ENCODE results near the gene SLC9A1.

Gene SLC9A1

DNA sequence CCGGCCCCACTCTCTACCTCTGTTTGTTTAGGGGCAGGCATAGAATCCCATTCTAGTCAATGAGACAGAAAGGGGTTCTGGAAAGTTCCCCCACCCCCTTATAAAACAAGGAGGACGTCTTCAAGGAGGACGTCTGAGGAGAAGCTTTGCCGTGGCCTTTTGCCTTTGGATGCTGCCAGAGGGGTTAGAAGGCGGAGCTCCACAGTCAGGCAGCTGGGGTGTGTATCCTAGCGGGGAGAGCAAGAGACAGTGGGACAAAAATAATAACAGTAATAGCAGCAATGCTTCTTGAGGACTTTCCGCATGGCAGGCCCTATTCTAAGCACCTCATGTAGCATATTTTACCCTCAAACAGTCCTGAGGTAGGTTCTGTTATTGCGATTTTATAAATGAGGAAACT is 94.0 kb downstream of the SLC9A1 start:
- Histone ChIP-seq H3K9ac (ENCODE audit: low read length) (no peak overlapping the region), H3K9me3 (ENCODE audit: low read length) (no peaks in the 10 kb centered on the region), H3K36me3 (ENCODE audit: insufficient read depth, low read length) (no peaks in the 10 kb centered on the region), H3K4me3 (ENCODE audit: low read depth in 1 of 2, low read length in 2 of 2) (no peak overlapping the region), H3K4me1 (ENCODE audit: insufficient read depth, low read length) (no peaks in the 10 kb centered on the region), H3K27me3 (ENCODE audit: control insufficient read depth in 1 of 2, insufficient read depth in 2 of 2, low read length in 2 of 2) (no peaks in the 10 kb centered on the region), H3K27ac (ENCODE audit: low read depth, low read length) (no peak overlapping the region)

DNA sequence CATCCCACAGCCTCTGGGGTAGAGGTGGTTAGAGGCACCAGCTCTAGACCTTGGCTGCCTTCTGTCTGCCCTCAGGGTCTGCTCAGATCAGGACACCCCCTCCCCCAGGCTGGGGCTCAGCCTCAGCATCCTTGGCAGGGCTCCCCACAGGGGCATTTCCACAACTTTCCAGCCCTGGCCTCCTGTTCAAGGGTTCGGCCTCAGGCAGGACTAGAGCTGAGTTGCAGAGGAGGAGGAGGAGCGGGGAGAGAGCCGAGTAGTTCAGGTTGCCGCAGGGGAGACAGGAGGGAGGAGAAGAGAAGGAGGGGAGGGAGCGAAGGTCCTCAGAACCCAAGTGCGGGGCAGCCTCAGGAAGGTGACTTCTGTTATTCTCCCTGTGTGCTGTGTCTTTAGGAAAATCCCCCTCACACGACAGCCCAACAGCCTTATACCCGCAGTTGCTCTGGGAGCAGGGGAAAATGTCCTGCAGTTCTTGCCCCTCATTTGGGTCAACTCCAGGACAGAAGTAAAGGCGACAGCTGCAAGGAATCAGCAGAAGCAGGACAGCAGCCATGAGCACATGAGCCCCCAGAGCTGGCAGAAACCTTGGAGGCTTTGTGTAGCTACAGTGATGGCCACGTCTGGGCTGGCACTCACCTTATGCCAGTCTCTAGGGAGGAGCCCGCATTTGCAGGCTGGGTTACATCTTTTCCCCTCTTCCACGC is 95.8 kb downstream of the SLC9A1 start:
- Histone ChIP-seq H3K36me3 (ENCODE audit: insufficient read depth, low read length) (no peaks in the 10 kb centered on the region), H3K9ac (ENCODE audit: low read length) (no peak overlapping the region), H3K27me3 (ENCODE audit: control insufficient read depth in 1 of 2, insufficient read depth in 2 of 2, low read length in 2 of 2) (no peaks in the 10 kb centered on the region), H3K27ac (ENCODE audit: low read depth, low read length) (no peak overlapping the region), H3K9me3 (ENCODE audit: low read length) (no peaks in the 10 kb centered on the region), H3K4me1 (ENCODE audit: insufficient read depth, low read length) (no peaks in the 10 kb centered on the region), H3K4me3 (ENCODE audit: low read depth in 1 of 2, low read length in 2 of 2) (no peak overlapping the region)

DNA sequence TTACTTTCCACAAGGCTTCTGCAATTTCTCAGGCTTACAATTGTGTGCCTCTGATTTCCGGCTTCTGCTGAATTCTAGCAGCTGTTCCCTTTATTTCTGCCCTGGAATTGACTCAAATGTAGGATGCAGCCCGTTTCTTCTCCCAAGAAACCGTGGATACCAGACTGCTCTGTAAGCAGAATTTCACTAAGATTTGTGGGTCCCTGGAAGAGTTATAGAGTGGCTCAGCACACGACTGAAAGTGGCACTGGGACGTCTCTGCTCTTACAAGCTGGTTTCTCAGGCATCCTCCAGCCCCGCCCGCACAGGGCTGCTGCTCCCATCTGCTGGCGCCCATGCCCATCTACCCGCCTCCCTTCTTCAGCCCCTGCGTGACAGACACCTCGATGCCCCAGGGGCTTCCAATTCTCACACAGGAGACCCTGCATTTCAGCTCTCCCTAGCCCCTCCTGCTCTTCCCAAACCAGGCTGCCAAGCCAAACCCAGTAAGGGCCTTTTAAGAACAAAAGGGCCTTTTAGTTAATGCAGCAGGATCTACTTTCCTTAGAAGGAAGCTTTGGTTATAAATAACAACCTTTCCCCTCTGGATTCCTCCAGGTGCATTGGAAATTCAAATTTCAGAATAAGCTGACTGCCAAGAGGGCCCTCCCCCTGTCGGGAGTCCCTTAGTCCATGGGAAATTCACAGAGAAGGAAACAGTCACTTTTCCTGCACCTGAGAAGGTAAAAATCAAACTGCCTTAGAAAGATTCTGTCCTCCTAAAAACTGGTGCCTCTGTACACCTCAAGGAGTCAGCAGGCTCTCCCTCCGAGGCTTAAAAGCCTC is 96.9 kb downstream of the SLC9A1 start:
- H3K9ac ChIP-seq (ENCODE audit: low read length), result no peak overlapping the region
- H3K4me3 ChIP-seq (ENCODE audit: low read depth in 1 of 2, low read length in 2 of 2), result no peak overlapping the region
- no peaks in the 10 kb centered on the region for H3K4me1 ChIP-seq (ENCODE audit: insufficient read depth, low read length)
- no peaks in the 10 kb centered on the region for H3K9me3 ChIP-seq (ENCODE audit: low read length)
- H3K36me3 ChIP-seq (ENCODE audit: insufficient read depth, low read length), result no peaks in the 10 kb centered on the region
- no peaks in the 10 kb centered on the region for H3K27me3 ChIP-seq (ENCODE audit: control insufficient read depth in 1 of 2, insufficient read depth in 2 of 2, low read length in 2 of 2)
- no peak overlapping the region for H3K27ac ChIP-seq (ENCODE audit: low read depth, low read length)

DNA sequence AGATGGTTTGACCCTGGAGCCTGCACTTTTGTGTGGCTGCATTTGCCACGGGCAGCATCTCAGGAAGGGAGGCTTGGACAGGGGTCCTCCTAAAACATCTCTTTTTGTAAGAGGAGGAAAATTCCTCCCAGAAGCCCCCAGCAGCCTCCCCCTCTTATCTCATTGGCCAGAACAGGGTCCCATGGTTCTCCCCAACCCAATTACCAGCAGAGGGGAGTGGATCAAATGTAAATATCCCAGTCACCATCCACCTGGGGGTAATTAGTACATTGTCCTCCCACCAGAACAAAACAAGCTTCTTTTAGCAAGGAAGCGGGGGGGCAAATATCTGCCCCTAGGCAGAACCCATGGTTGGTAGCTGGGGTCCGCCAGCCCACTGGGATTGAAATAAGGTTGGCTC is 97.5 kb downstream of the SLC9A1 start:
- Histone ChIP-seq H3K4me1 (ENCODE audit: insufficient read depth, low read length) (no peaks in the 10 kb centered on the region), H3K27me3 (ENCODE audit: control insufficient read depth in 1 of 2, insufficient read depth in 2 of 2, low read length in 2 of 2) (no peaks in the 10 kb centered on the region), H3K36me3 (ENCODE audit: insufficient read depth, low read length) (no peaks in the 10 kb centered on the region), H3K9ac (ENCODE audit: low read length) (no peak overlapping the region), H3K9me3 (ENCODE audit: low read length) (no peaks in the 10 kb centered on the region), H3K27ac (ENCODE audit: low read depth, low read length) (no peak overlapping the region), H3K4me3 (ENCODE audit: low read depth in 1 of 2, low read length in 2 of 2) (no peak overlapping the region)

DNA sequence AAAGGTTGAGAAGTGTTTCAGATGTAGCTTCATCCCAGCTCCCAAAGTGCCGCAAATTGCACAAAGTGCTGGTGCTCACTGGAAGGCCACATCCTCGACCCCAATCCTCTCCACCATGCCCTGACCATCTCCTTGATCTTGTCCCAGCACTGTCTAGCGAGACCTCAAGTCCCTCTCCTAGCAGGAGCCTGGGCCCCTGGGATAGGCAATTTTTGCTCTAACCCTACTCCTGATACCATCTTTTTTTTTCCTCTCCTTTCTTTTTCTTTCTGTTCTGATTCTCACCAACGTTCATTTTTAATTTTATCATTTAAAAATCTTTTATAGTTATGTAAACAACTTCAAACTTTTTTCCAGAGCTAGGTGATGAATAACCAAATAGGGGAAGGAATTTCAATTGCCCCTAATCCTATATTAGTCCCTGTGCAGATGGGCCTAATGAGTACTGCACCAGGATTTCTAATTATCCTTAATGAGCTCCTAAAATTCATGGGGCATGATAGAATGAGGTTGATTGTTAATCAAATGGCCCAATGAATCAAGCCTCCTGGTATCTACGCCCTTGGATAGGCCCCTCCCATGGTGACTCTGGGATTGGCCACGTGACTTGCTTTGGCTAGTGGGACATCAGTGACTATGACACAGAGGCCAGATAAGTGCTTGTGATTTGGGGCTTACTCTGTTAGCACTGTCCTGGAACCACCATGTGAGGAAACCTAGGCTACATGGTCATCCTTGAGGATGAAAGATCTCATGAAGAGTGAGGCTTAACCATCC is 100.8 kb downstream of the SLC9A1 start:
- no peaks in the 10 kb centered on the region for H3K36me3 ChIP-seq (ENCODE audit: insufficient read depth, low read length)
- no peaks in the 10 kb centered on the region for H3K4me1 ChIP-seq (ENCODE audit: insufficient read depth, low read length)
- H3K4me3 ChIP-seq (ENCODE audit: low read depth in 1 of 2, low read length in 2 of 2), result no peak overlapping the region
- no peaks in the 10 kb centered on the region for H3K9me3 ChIP-seq (ENCODE audit: low read length)
- no peak overlapping the region for H3K27ac ChIP-seq (ENCODE audit: low read depth, low read length)
- no peaks in the 10 kb centered on the region for H3K27me3 ChIP-seq (ENCODE audit: control insufficient read depth in 1 of 2, insufficient read depth in 2 of 2, low read length in 2 of 2)
- H3K9ac ChIP-seq (ENCODE audit: low read length), result no peak overlapping the region

DNA sequence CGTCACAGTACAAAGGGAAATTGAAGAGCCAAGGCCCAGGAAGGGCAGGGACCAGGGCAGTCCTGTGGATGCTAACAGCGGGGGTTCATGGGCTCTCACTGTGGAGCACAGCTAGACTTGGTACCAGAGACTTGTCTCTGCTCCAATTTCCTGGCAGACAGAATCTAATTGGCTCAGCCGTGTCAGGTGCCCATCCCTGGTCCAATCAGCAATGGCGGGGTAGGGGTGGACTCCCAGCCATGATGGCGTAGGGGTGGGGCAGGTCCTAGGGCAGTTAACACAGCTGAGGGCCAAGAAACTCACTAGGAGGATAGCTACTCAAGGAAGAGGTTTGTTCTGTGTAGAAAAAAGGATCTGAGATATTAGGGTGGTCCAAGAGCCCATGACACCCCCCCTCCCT is 102.4 kb downstream of the SLC9A1 start:
- H3K9me3 ChIP-seq (ENCODE audit: low read length), result no peaks in the 10 kb centered on the region
- H3K36me3 ChIP-seq (ENCODE audit: insufficient read depth, low read length), result no peaks in the 10 kb centered on the region
- no peaks in the 10 kb centered on the region for H3K27me3 ChIP-seq (ENCODE audit: control insufficient read depth in 1 of 2, insufficient read depth in 2 of 2, low read length in 2 of 2)
- no peaks in the 10 kb centered on the region for H3K4me1 ChIP-seq (ENCODE audit: insufficient read depth, low read length)
- no peak overlapping the region for H3K9ac ChIP-seq (ENCODE audit: low read length)
- H3K27ac ChIP-seq (ENCODE audit: low read depth, low read length), result no peak overlapping the region
- H3K4me3 ChIP-seq (ENCODE audit: low read depth in 1 of 2, low read length in 2 of 2), result no peak overlapping the region

DNA sequence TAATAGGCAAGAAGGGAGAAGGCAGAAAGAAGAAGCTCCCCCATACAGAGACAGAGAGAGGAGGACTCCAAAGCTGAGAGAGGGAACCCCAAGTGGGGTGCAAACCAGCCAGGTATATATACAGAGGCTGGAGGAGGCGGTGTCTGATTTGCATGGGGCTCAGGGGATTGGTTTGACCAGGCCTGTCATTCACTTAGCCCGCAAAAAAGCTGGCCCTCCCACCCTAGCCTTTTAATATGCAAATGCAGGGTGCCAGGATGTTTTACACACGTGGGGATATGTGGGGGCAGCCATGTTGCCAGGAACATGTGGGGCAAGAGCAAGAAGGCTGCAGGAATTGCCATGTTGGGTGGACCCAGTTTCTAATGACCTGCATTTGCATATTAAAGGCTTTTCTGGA is 105.3 kb downstream of the SLC9A1 start:
- no peaks in the 10 kb centered on the region for H3K27me3 ChIP-seq (ENCODE audit: control insufficient read depth in 1 of 2, insufficient read depth in 2 of 2, low read length in 2 of 2)
- H3K27ac ChIP-seq (ENCODE audit: low read depth, low read length), result no peak overlapping the region
- no peaks in the 10 kb centered on the region for H3K9me3 ChIP-seq (ENCODE audit: low read length)
- no peaks in the 10 kb centered on the region for H3K36me3 ChIP-seq (ENCODE audit: insufficient read depth, low read length)
- H3K4me3 ChIP-seq (ENCODE audit: low read depth in 1 of 2, low read length in 2 of 2), result no peak overlapping the region
- H3K4me1 ChIP-seq (ENCODE audit: insufficient read depth, low read length), result peaks cover 13% of the 10 kb centered on the region
- H3K9ac ChIP-seq (ENCODE audit: low read length), result no peak overlapping the region

DNA sequence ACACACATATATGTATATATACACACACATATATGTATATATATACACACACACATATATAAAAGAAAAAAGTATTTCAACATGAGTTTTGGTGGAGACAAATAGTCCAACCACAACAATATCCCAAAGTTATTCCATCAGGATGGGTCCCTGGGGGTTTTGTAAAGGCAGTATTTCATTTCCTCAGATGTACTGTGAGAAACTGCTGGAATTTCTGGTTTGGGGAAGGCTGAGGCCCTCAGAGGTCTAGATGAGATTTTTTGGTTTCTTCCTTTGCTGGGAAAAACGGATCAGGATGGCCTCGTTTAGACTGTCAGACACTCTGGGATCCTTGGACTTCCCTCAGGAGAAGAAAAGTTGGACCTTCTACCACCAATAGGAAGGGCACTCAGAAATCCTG is 105.8 kb downstream of the SLC9A1 start:
- Histone ChIP-seq H3K27ac (ENCODE audit: low read depth, low read length) (no peak overlapping the region), H3K4me1 (ENCODE audit: insufficient read depth, low read length) (peaks cover 15% of the 10 kb centered on the region), H3K36me3 (ENCODE audit: insufficient read depth, low read length) (no peaks in the 10 kb centered on the region), H3K9me3 (ENCODE audit: low read length) (no peaks in the 10 kb centered on the region), H3K9ac (ENCODE audit: low read length) (no peak overlapping the region), H3K27me3 (ENCODE audit: control insufficient read depth in 1 of 2, insufficient read depth in 2 of 2, low read length in 2 of 2) (no peaks in the 10 kb centered on the region), H3K4me3 (ENCODE audit: low read depth in 1 of 2, low read length in 2 of 2) (no peak overlapping the region)

All from muscle layer of colon (tissue), 2 donors.